IMR-90 (cell line): ENCODE results near the gene LCTL. TPM values are rescaled to one million over a fixed set of nuclear protein-coding genes. Genes with fewer than 3 reads are reported as not detected.

ENCODE experiments used
- ATAC-seq: fragments of 200-7000 bp; cut with Tn5 transposase; 2 replicates; pipeline ENCODE4 v1.9.1; 2020; ENCODE audit warnings: low read depth, mild to moderate bottlenecking, moderate library complexity
- BruUV-seq: library from RNA; stranded (reverse); fragments of 400-500 nt; replicated peaks from 2 replicates; lab custom pipeline; 2021; lab: Mats Ljungman, UMichigan
- CTCF ChIA-PET: fragments of 300-600 bp; formaldehyde crosslinking; extraction: SDS; loops from one replicate; lab custom pipeline; 2021; ENCODE audit warnings: antibody characterized with exemption; lab: Yijun Ruan, JAX
- POLR2A ChIA-PET: fragments of 300-600 bp; sonication (Branson Sonifier 250); formaldehyde crosslinking; loops from one replicate; lab custom pipeline; 2022; ENCODE audit warnings: antibody characterized with exemption; ENCODE audit not compliant: unreplicated experiment; lab: Charles Lee
- DNase-seq: peaks from one replicate; pipeline ENCODE4 v3.0.0; 2013
- H2AFZ ChIP-seq: replicated peaks from 2 replicates; pipeline ENCODE3; 2013; ENCODE audit warnings: low read length, mild to moderate bottlenecking; ENCODE audit not compliant: poor library complexity
- H2AK5ac ChIP-seq: 2 replicates; pipeline ENCODE4 v1.6.1; 2013; ENCODE audit warnings: low read depth, low read length, inconsistent platforms
- H2AK9ac ChIP-seq: replicated peaks from 2 replicates; pipeline ENCODE3; 2013; ENCODE audit warnings: mild to moderate bottlenecking, low read depth, low read length, moderate library complexity; ENCODE audit not compliant: poor library complexity
- H2BK120ac ChIP-seq: 2 replicates; pipeline ENCODE4 v1.6.1; 2013; ENCODE audit warnings: low read depth, low read length, inconsistent platforms
- H2BK15ac ChIP-seq: 3 replicates; pipeline ENCODE4 v1.6.1; 2013; ENCODE audit warnings: low read depth, low read length, inconsistent platforms
- H2BK20ac ChIP-seq: 2 replicates; pipeline ENCODE4 v1.6.1; 2013; ENCODE audit warnings: low read depth, mild to moderate bottlenecking, inconsistent platforms, low read length, moderate library complexity
- H2BK5ac ChIP-seq: 2 replicates; pipeline ENCODE4 v1.6.1; 2013; ENCODE audit warnings: mild to moderate bottlenecking, low read depth, low read length, inconsistent platforms; ENCODE audit not compliant: poor library complexity, severe bottlenecking
- H3K14ac ChIP-seq: replicated peaks from 2 replicates; pipeline ENCODE4 v1.6.1; 2013; ENCODE audit warnings: low read depth, low read length, inconsistent platforms
- H3K18ac ChIP-seq: 2 replicates; pipeline ENCODE4 v1.6.1; 2013; ENCODE audit warnings: low read depth, low read length, control low read depth
- H3K23ac ChIP-seq: 2 replicates; pipeline ENCODE4 v1.6.1; 2013; ENCODE audit warnings: low read depth, low read length, inconsistent platforms
- H3K27ac ChIP-seq: 2 replicates; pipeline ENCODE4 v1.5.1; 2013; ENCODE audit warnings: mild to moderate bottlenecking, control low read depth, low read length; ENCODE audit not compliant: insufficient read depth
- H3K27me3 ChIP-seq: 2 replicates; pipeline ENCODE4 v1.6.1; 2013; ENCODE audit warnings: low read length; ENCODE audit not compliant: control insufficient read depth, insufficient read depth
- H3K36me3 ChIP-seq: 2 replicates; pipeline ENCODE4 v1.6.1; 2013; ENCODE audit warnings: low read length, mixed read lengths; ENCODE audit not compliant: control insufficient read depth, insufficient read depth
- H3K4ac ChIP-seq: 2 replicates; pipeline ENCODE4 v1.6.1; 2013; ENCODE audit warnings: low read depth, low read length, inconsistent platforms
- H3K4me1 ChIP-seq: 2 replicates; pipeline ENCODE4 v1.6.1; 2013; ENCODE audit warnings: low read length, mixed read lengths; ENCODE audit not compliant: control insufficient read depth, insufficient read depth
- H3K4me2 ChIP-seq: 2 replicates; pipeline ENCODE4 v1.6.1; 2013; ENCODE audit warnings: low read depth, mild to moderate bottlenecking, control low read depth, low read length, moderate library complexity
- H3K4me3 ChIP-seq: 2 replicates; pipeline ENCODE4 v1.5.1; 2013; ENCODE audit warnings: low read depth, mild to moderate bottlenecking, control low read depth, low read length, moderate library complexity; ENCODE audit not compliant: insufficient read depth
- H3K56ac ChIP-seq: 2 replicates; pipeline ENCODE4 v1.6.1; 2013; ENCODE audit warnings: low read length, inconsistent platforms; ENCODE audit not compliant: insufficient read depth; ENCODE audit errors: extremely low read depth
- H3K79me1 ChIP-seq, 2 experiments: 2 replicates each; pipeline ENCODE4 v1.6.1; 2013; ENCODE audit warnings: low read length in 2 of 2, inconsistent platforms in 1 of 2, low read depth in 1 of 2
- H3K9ac ChIP-seq: 2 replicates; pipeline ENCODE4 v1.6.1; 2013; ENCODE audit warnings: low read depth, low read length, control low read depth
- H3K9me1 ChIP-seq: 2 replicates; pipeline ENCODE4 v1.6.1; 2013; ENCODE audit warnings: low read length, inconsistent platforms; ENCODE audit not compliant: insufficient read depth
- H3K9me3 ChIP-seq: 2 replicates; pipeline ENCODE4 v1.6.1; 2013; ENCODE audit warnings: low read length; ENCODE audit not compliant: control insufficient read depth, insufficient read depth
- H4K20me1 ChIP-seq: 2 replicates; pipeline ENCODE4 v1.6.1; 2013; ENCODE audit warnings: low read length, inconsistent platforms; ENCODE audit not compliant: insufficient read depth
- H4K5ac ChIP-seq: 2 replicates; pipeline ENCODE4 v1.6.1; 2013; ENCODE audit warnings: mild to moderate bottlenecking, low read depth, low read length, control low read depth
- H4K8ac ChIP-seq, 2 experiments: 2 replicates each; pipeline ENCODE4 v1.6.1; 2013; ENCODE audit warnings: low read depth in 2 of 2, low read length in 2 of 2, control low read depth in 1 of 2, inconsistent platforms in 1 of 2
- H4K91ac ChIP-seq: 2 replicates; pipeline ENCODE4 v1.6.1; 2013; ENCODE audit warnings: low read depth, low read length, inconsistent platforms; ENCODE audit not compliant: insufficient read depth
- RCOR1 ChIP-seq: IDR thresholded peaks from 2 replicates; pipeline ENCODE4 v1.6.1; 2012; ENCODE audit warnings: mild to moderate bottlenecking, low read length, improper control_type of control experiment; ENCODE audit not compliant: insufficient replicate concordance
- WGBS, 2 experiments: methylation state at CpG; one replicate each; pipeline versions ENCODE4 v1.1.5 to v1.1.7; 2013; ENCODE audit warnings: missing lambda C conversion rate in 2 of 2; ENCODE audit not compliant: insufficient read length in 1 of 2; ENCODE audit errors: extremely low coverage in 2 of 2; 5-methylcytosine and 5-hydroxymethylcytosine counted together
- dilution Hi-C: fragments of 300-500 bp; cut with HindIII; formaldehyde crosslinking; loops from one replicate; pipeline ENCODE4 v1.14.3; 2018; ENCODE audit warnings: low sequenced_read_pairs; ENCODE audit not compliant: unreplicated experiment
- in situ Hi-C: fragments of 300-500 bp; cut with MboI; formaldehyde crosslinking; loops from 3 replicates; pipeline ENCODE4 v1.14.3; 2019; ENCODE audit warnings: low sequenced_read_pairs, inconsistent platforms, mixed read lengths
- intact Hi-C: fragments of 100-400 bp; cut with micrococcal nuclease; formaldehyde crosslinking; loops from 2 replicates; pipeline ENCODE4 v1.10.0; 2022
- polyA plus RNA-seq, 3 experiments: library from polyadenylated mRNA; depleted of rRNA; stranded (reverse); fragments of >200 nt; gene quantifications; 2 replicates each; pipeline ENCODE4 v1.2.3, GENCODE V29; 2012; ENCODE audit warnings: low replicate concordance in 1 of 3
- total RNA-seq: library from RNA; depleted of rRNA; stranded (reverse); fragments of >200 nt; gene quantifications from 2 replicates; pipeline ENCODE4 v1.2.3, GENCODE V29; 2012
- TF ChIP-seq, protein P1 (sequence below): conservative IDR thresholded peaks from 2 replicates; pipeline ENCODE4 v1.5.1; 2012; ENCODE audit warnings: mild to moderate bottlenecking, low read depth, low read length, improper control_type of control experiment

The LCTL gene
- total and polyA plus RNA-seq, 2 of the 4 experiments (the other 2 are of a cell fraction) = 10.3 to 10.4 TPM

DNA sequence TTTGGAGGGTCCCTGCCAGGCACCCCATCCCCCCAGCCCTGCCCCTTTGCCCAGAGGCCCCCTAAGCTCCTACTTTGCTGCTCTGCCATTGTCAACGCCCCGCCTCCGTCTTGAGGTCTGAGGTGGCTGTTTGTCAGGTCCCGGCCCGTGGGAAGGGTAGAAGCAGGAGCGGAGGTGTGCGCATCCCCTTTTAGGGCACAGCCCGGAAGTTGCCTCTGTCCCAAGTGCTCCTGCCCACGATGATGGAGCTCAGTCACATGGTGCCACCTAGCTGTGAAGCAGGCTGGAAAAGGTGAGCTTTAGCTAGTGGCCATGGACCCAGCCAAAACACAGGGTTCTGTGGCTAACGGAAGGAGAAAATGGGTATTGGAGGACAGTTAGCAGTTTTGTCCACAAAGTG is 28.5 kb upstream of the LCTL start:
- Histone ChIP-seq H3K18ac (no peak overlapping the region), H4K20me1 (no peaks in the 10 kb centered on the region), H4K8ac (no peak overlapping the region), H2AK5ac (no peak overlapping the region), H3K23ac (no peak overlapping the region), H3K4me3 (no peak overlapping the region), H3K9me3 (no peaks in the 10 kb centered on the region), H3K27me3 (peaks cover 18% of the 10 kb centered on the region), H3K9me1 (0 out of 2 replicates have a peak, but pooled peaks cover 3% of the 10 kb centered on the region), H3K14ac (no peak overlapping the region), H4K5ac (no peak overlapping the region), H3K56ac (no peak overlapping the region), H2BK20ac (no peak overlapping the region), H2AK9ac (peak overlapping the region; percentile 25), H3K36me3 (no peaks in the 10 kb centered on the region), H3K4ac (no peak overlapping the region), H3K27ac (no peak overlapping the region), H2BK120ac (no peak overlapping the region), H3K79me1 (no peaks in the 10 kb centered on the region), H4K91ac (no peak overlapping the region), H3K4me2 (no peak overlapping the region), H2BK5ac (no peak overlapping the region), H2BK15ac (no peak overlapping the region), H3K4me1 (no peaks in the 10 kb centered on the region), H3K9ac (no peak overlapping the region), H2AFZ (no peak overlapping the region)
- in situ Hi-C loops (no loop called here), intact Hi-C loops (no loop called here), dilution Hi-C loops (no loop called here)
- no TSS peak for BruUV-seq
- 0 out of 2 replicates have a peak, but pooled peaks have one; percentile 27 for ATAC-seq
- no peak for DNase-seq
- TF ChIP-seq, protein P1, sequence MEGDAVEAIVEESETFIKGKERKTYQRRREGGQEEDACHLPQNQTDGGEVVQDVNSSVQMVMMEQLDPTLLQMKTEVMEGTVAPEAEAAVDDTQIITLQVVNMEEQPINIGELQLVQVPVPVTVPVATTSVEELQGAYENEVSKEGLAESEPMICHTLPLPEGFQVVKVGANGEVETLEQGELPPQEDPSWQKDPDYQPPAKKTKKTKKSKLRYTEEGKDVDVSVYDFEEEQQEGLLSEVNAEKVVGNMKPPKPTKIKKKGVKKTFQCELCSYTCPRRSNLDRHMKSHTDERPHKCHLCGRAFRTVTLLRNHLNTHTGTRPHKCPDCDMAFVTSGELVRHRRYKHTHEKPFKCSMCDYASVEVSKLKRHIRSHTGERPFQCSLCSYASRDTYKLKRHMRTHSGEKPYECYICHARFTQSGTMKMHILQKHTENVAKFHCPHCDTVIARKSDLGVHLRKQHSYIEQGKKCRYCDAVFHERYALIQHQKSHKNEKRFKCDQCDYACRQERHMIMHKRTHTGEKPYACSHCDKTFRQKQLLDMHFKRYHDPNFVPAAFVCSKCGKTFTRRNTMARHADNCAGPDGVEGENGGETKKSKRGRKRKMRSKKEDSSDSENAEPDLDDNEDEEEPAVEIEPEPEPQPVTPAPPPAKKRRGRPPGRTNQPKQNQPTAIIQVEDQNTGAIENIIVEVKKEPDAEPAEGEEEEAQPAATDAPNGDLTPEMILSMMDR = 0 out of 2 replicates have a peak, but pooled peaks have one; percentile 8
- TF ChIP-seq RCOR1 = no peak
- ChIA-PET CTCF (no interaction called here), POLR2A (no interaction called here)
- 84% methylated on average over 10 of the region's 10 CpGs; no CpG with 5 or more reads in 1 of the 2 experiments for WGBS, 2 experiments
